ENCODE results near the gene KLHL3.

GRCh38 chr5:137636830-137637714, 98.8 kb downstream of the KLHL3 start:
- TF ChIP-seq POLR2AphosphoS5 (IDR thresholded peaks at IDR 0.05) (no peak), POLR2A (IDR thresholded peaks at IDR 0.05) (no peak), EP300 (IDR thresholded peaks at IDR 0.05) (no peak)
- TF ChIP-seq, protein P1, sequence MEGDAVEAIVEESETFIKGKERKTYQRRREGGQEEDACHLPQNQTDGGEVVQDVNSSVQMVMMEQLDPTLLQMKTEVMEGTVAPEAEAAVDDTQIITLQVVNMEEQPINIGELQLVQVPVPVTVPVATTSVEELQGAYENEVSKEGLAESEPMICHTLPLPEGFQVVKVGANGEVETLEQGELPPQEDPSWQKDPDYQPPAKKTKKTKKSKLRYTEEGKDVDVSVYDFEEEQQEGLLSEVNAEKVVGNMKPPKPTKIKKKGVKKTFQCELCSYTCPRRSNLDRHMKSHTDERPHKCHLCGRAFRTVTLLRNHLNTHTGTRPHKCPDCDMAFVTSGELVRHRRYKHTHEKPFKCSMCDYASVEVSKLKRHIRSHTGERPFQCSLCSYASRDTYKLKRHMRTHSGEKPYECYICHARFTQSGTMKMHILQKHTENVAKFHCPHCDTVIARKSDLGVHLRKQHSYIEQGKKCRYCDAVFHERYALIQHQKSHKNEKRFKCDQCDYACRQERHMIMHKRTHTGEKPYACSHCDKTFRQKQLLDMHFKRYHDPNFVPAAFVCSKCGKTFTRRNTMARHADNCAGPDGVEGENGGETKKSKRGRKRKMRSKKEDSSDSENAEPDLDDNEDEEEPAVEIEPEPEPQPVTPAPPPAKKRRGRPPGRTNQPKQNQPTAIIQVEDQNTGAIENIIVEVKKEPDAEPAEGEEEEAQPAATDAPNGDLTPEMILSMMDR (IDR thresholded peaks at IDR 0.05), result no peak

All from suprapubic skin (tissue), 4 donors.